Measurements from ENCODE around the gene SCARB1. TPM values are rescaled to one million over a fixed set of nuclear protein-coding genes. Genes with fewer than 3 reads are reported as not detected.

The SCARB1 gene
- total RNA-seq, 1 donor from 2014 or later = 11.1 TPM

DNA sequence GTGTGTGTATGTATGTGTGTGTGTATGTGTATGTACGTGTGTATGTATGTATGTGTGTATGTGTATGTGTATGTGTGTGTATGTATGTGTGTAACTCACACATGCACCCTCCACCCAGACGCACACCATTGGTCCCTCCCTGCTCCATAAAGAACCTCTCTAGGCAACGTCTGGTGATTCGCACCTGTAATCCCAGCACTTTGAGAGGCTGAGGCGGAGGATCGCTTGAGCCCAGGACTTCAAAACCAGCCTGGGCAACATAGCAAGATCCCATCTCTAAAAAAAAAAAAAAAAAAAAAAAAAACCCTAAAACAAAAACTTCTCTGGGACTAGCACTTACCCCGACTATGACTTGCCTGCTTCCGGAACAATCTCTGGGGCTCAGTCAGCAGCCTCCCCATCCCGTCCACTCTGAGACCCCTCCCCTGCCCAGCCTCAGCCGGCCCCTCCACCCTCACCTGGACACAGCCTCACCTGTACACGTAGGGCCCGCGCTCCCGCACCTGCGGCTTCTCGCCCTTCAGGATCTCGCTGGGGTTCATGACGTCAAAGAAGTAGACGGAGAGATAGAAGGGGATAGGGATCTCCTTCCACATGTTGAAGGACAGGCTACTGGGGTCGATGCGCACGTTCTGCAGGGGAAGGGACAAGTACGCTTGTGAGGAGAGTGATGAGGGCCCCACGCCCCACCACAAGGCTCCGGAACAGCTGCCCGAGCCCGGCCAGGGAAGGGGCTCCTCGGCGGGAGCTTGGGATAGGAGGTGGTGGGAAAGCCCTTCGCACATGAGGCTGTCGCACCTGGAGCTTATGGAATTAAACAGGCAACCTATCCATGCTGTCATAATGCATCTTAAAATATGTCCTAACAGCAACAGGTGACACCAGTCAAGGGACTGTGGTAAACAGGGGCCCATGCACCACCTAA, 46.3 kb downstream of the SCARB1 start:
- Histone ChIP-seq H3K4me3 (no peak overlapping the region), H3K27me3 (ENCODE audit: low read depth) (no peaks in the 10 kb centered on the region), H3K4me1 (no peaks in the 10 kb centered on the region), H3K27ac (replicated peaks) (no peak overlapping the region), H3K9me3 (replicated peaks) (no peaks in the 10 kb centered on the region), H3K36me3 (peaks cover 27% of the 10 kb centered on the region)
- intact Hi-C loops (cut with micrococcal nuclease) = no loop called here
- TF ChIP-seq, protein P1, sequence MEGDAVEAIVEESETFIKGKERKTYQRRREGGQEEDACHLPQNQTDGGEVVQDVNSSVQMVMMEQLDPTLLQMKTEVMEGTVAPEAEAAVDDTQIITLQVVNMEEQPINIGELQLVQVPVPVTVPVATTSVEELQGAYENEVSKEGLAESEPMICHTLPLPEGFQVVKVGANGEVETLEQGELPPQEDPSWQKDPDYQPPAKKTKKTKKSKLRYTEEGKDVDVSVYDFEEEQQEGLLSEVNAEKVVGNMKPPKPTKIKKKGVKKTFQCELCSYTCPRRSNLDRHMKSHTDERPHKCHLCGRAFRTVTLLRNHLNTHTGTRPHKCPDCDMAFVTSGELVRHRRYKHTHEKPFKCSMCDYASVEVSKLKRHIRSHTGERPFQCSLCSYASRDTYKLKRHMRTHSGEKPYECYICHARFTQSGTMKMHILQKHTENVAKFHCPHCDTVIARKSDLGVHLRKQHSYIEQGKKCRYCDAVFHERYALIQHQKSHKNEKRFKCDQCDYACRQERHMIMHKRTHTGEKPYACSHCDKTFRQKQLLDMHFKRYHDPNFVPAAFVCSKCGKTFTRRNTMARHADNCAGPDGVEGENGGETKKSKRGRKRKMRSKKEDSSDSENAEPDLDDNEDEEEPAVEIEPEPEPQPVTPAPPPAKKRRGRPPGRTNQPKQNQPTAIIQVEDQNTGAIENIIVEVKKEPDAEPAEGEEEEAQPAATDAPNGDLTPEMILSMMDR (IDR thresholded peaks at IDR 0.05; ENCODE audit: borderline replicate concordance) = no peak
- no peak for DNase-seq

DNA sequence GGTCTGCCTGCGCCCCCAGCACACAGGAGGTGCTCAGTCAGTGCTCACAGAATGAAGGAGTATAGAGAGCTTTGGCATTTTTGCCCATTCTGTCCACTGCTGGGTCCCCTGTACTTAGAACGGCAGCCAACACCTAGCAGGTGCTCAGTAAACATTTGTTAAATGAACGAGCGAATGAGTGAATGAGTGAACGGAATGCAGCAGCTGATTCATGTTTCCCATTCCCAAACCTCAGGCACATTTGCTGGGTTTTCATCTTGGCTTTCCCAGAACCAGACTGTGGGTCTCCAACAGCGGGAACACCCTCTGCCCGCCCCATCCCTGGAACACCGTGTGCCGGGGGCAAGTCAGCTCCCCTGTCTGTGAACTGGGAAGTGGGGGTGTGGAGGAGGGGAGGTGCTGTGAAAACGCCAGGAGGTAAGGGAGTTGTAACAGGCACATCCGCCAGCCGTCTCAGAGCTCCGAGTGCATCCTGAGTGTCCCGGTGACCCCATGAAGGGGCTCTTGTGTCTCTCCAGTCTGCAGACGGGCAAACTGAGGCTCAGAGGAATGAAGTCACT, 47.3 kb downstream of the SCARB1 start:
- intact Hi-C loops (cut with micrococcal nuclease) = no loop called here
- H3K27ac ChIP-seq (replicated peaks) = no peak overlapping the region
- H3K4me1 ChIP-seq = no peaks in the 10 kb centered on the region
- TF ChIP-seq, protein P1 (IDR thresholded peaks at IDR 0.05; ENCODE audit: borderline replicate concordance) = no peak
- no peaks in the 10 kb centered on the region for H3K27me3 ChIP-seq (ENCODE audit: low read depth)
- no peak for DNase-seq
- no peaks in the 10 kb centered on the region for H3K9me3 ChIP-seq (replicated peaks)
- H3K4me3 ChIP-seq = no peak overlapping the region
- H3K36me3 ChIP-seq = peaks cover 30% of the 10 kb centered on the region

- Histone ChIP-seq H3K4me1 (no peaks in the 10 kb centered on the region), H3K9me3 (replicated peaks) (no peaks in the 10 kb centered on the region), H3K27me3 (ENCODE audit: low read depth) (no peaks in the 10 kb centered on the region), H3K27ac (replicated peaks) (no peak overlapping the region), H3K4me3 (no peak overlapping the region), H3K36me3 (peaks cover 30% of the 10 kb centered on the region)
- DNase-seq = no peak
- intact Hi-C loops (cut with micrococcal nuclease) = no loop called here
- TF ChIP-seq, protein P1 (IDR thresholded peaks at IDR 0.05; ENCODE audit: borderline replicate concordance) = no peak
Observed at GRCh38 chr12:124814741-124815613, 48.7 kb downstream of the SCARB1 start.

DNA sequence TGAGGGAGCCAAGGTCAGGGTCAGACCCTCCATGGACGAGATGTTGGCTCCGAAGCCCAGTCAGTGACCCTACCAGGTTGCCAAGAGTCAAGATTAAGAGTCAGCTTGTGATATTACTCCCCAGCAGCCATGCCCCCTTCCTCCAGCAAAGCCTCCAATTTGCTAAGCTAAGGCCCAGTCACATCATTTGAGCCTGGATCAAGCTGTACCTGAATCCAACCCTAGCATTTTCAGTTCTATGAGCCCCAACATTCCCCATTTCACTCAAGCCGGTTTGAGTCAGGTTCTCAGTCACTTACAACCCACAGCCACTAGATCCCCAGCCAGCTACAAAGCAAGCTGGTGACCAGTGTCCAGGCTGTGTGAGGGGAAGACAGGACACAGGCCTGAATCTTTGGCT, 49.9 kb downstream of the SCARB1 start:
- Histone ChIP-seq H3K27ac (replicated peaks) (no peak overlapping the region), H3K9me3 (replicated peaks) (no peaks in the 10 kb centered on the region), H3K27me3 (ENCODE audit: low read depth) (no peaks in the 10 kb centered on the region), H3K4me3 (no peak overlapping the region), H3K36me3 (peaks cover 30% of the 10 kb centered on the region), H3K4me1 (no peaks in the 10 kb centered on the region)
- no peak for DNase-seq
- TF ChIP-seq, protein P1 (IDR thresholded peaks at IDR 0.05; ENCODE audit: borderline replicate concordance) = no peak
- intact Hi-C loops (cut with micrococcal nuclease) = no loop called here

DNA sequence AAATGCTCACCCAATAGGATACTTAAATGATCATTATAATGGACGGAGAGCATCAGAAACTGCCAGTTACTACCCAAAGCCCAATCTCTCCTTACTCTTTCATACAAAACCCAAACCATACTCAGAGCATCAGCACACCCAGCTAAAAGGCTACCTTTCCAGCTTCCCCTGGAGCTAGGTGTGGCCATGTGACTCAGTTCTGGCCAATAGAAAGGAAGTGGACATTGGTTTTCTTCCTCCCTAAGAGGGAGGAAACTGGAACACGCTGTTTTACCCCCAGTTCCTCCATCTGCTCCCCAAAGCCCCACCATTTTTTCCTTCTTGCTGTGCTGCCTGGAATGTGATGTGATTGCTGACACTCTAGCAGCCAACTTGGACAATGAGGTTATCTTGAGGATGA, 50.7 kb downstream of the SCARB1 start:
- no peak overlapping the region for H3K4me3 ChIP-seq
- H3K4me1 ChIP-seq = no peaks in the 10 kb centered on the region
- intact Hi-C loops (cut with micrococcal nuclease) = no loop called here

More for the DNA sequence above, 50.7 kb downstream of the SCARB1 start:
- H3K36me3 ChIP-seq = peaks cover 30% of the 10 kb centered on the region
- no peak overlapping the region for H3K27ac ChIP-seq (replicated peaks)
- H3K9me3 ChIP-seq (replicated peaks) = no peaks in the 10 kb centered on the region
- no peak for DNase-seq
- no peaks in the 10 kb centered on the region for H3K27me3 ChIP-seq (ENCODE audit: low read depth)
- TF ChIP-seq, protein P1 (IDR thresholded peaks at IDR 0.05; ENCODE audit: borderline replicate concordance) = no peak
